Neural progenitor cell (in vitro differentiated cells): ENCODE data around the gene LDB2. TPM values are rescaled to one million over a fixed set of nuclear protein-coding genes. Genes with fewer than 3 reads are reported as not detected.

Experiments
- DNase-seq: peaks from one replicate; pipeline ENCODE4 v3.0.0-alpha.2; 2016; ENCODE audit warnings: low spot score
- H2AFZ ChIP-seq: fragments of 200-600 bp; sonication (generic); replicated peaks from 2 replicates; pipeline ENCODE4 v1.6.1; 2016; ENCODE audit warnings: antibody characterized with exemption
- H3F3A ChIP-seq: fragments of 200-600 bp; sonication (generic); 2 replicates; pipeline ENCODE4 v1.6.1; 2016; ENCODE audit warnings: antibody characterized with exemption, low read depth
- H3K27ac ChIP-seq: fragments of 200-600 bp; sonication (generic); 2 replicates; pipeline ENCODE4 v1.5.1; 2016; ENCODE audit warnings: mild to moderate bottlenecking
- H3K27me3 ChIP-seq: fragments of 200-600 bp; sonication (generic); 2 replicates; pipeline ENCODE4 v1.6.1; 2016; ENCODE audit warnings: mild to moderate bottlenecking, moderate library complexity
- H3K36me3 ChIP-seq: fragments of 200-600 bp; sonication (generic); 2 replicates; pipeline ENCODE4 v1.5.1; 2016
- H3K4me1 ChIP-seq: fragments of 200-600 bp; sonication (generic); 2 replicates; pipeline ENCODE4 v1.6.1; 2016; ENCODE audit warnings: mixed run types
- H3K4me2 ChIP-seq: fragments of 200-600 bp; sonication (generic); 2 replicates; pipeline ENCODE4 v1.6.1; 2016
- H3K4me3 ChIP-seq: fragments of 200-600 bp; sonication (generic); 2 replicates; pipeline ENCODE4 v1.5.1; 2016
- H3K79me2 ChIP-seq: fragments of 200-600 bp; sonication (generic); 2 replicates; pipeline ENCODE4 v1.6.1; 2016; ENCODE audit warnings: low read depth
- H3K9ac ChIP-seq: fragments of 200-600 bp; sonication (generic); 2 replicates; pipeline ENCODE4 v1.6.1; 2016
- H3K9me3 ChIP-seq: fragments of 200-600 bp; sonication (generic); 2 replicates; pipeline ENCODE4 v1.5.1; 2016; ENCODE audit warnings: low read depth
- H4K20me1 ChIP-seq: fragments of 200-600 bp; sonication (generic); 2 replicates; pipeline ENCODE4 v1.6.1; 2016; ENCODE audit warnings: low read depth
- H3K27ac Mint-ChIP-seq: 3 replicates; pipeline ENCODE4 v1.8.0; 2021; ENCODE audit warnings: mixed read lengths
- H3K27me3 Mint-ChIP-seq: 2 replicates; pipeline ENCODE4 v1.8.0; 2022; ENCODE audit warnings: low read depth, mild to moderate bottlenecking, inconsistent platforms, moderate library complexity, mixed read lengths; ENCODE audit not compliant: insufficient read depth
- H3K36me3 Mint-ChIP-seq: 3 replicates; pipeline ENCODE4 v1.8.0; 2021; ENCODE audit warnings: mixed read lengths
- H3K4me1 Mint-ChIP-seq: 3 replicates; pipeline ENCODE4 v1.8.0; 2021; ENCODE audit warnings: mixed read lengths
- H3K4me3 Mint-ChIP-seq: 3 replicates; pipeline ENCODE4 v1.8.0; 2021; ENCODE audit warnings: mild to moderate bottlenecking, moderate library complexity, mixed read lengths
- H3K9me3 Mint-ChIP-seq: 3 replicates; pipeline ENCODE4 v1.8.0; 2020; ENCODE audit warnings: mixed read lengths
- EZH2 ChIP-seq: fragments of 200-600 bp; sonication (generic); IDR thresholded peaks from 2 replicates; pipeline ENCODE4 v1.6.1; 2017; ENCODE audit warnings: antibody characterized with exemption, mild to moderate bottlenecking, moderate library complexity
- EZH2phosphoT487 ChIP-seq: fragments of 200-600 bp; sonication (generic); IDR thresholded peaks from 2 replicates; pipeline ENCODE4 v1.6.1; 2017; ENCODE audit warnings: antibody characterized with exemption
- total RNA-seq: library from RNA; depleted of rRNA; stranded (reverse); fragments of >200 nt; gene quantifications from 2 replicates; pipeline ENCODE4 v1.2.3, GENCODE V29; 2015; ENCODE audit warnings: low replicate concordance
- TF ChIP-seq, protein P1 (sequence below): fragments of 200-600 bp; sonication (generic); IDR thresholded peaks from 2 replicates; pipeline ENCODE4 v1.5.1; 2017; ENCODE audit warnings: antibody characterized with exemption, mild to moderate bottlenecking

The LDB2 gene
- total RNA-seq, 1 donor from 2014 or later, result 24.3 TPM

GRCh38 chr4:16728111-16728510 lies 170.3 kb downstream of the LDB2 start:
- no peak overlapping the region for H3K4me3 ChIP-seq
- H3F3A ChIP-seq, result no peaks in the 10 kb centered on the region
- peaks cover under 1% of the 10 kb centered on the region for H3K27me3 Mint-ChIP-seq
- H3K36me3 ChIP-seq, result no peaks in the 10 kb centered on the region
- H3K27ac Mint-ChIP-seq, result peak overlapping the region; percentile 52
- H3K36me3 Mint-ChIP-seq, result peaks cover 14% of the 10 kb centered on the region
- peaks cover 27% of the 10 kb centered on the region for H3K4me1 ChIP-seq
- no peaks in the 10 kb centered on the region for H3K27me3 ChIP-seq
- no peaks in the 10 kb centered on the region for H3K79me2 ChIP-seq
- TF ChIP-seq EZH2phosphoT487 (no peak), EZH2 (no peak)
- TF ChIP-seq, protein P1, sequence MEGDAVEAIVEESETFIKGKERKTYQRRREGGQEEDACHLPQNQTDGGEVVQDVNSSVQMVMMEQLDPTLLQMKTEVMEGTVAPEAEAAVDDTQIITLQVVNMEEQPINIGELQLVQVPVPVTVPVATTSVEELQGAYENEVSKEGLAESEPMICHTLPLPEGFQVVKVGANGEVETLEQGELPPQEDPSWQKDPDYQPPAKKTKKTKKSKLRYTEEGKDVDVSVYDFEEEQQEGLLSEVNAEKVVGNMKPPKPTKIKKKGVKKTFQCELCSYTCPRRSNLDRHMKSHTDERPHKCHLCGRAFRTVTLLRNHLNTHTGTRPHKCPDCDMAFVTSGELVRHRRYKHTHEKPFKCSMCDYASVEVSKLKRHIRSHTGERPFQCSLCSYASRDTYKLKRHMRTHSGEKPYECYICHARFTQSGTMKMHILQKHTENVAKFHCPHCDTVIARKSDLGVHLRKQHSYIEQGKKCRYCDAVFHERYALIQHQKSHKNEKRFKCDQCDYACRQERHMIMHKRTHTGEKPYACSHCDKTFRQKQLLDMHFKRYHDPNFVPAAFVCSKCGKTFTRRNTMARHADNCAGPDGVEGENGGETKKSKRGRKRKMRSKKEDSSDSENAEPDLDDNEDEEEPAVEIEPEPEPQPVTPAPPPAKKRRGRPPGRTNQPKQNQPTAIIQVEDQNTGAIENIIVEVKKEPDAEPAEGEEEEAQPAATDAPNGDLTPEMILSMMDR, result no peak
- H3K4me1 Mint-ChIP-seq, result peaks cover 50% of the 10 kb centered on the region
- no peaks in the 10 kb centered on the region for H3K9me3 ChIP-seq
- no peak for DNase-seq
- H3K4me2 ChIP-seq, result no peak overlapping the region
- H3K9ac ChIP-seq, result no peak overlapping the region
- H3K4me3 Mint-ChIP-seq, result no peak overlapping the region
- no peak overlapping the region for H2AFZ ChIP-seq
- no peaks in the 10 kb centered on the region for H4K20me1 ChIP-seq
- H3K27ac ChIP-seq, result no peak overlapping the region
- peaks cover 19% of the 10 kb centered on the region for H3K9me3 Mint-ChIP-seq

DNA sequence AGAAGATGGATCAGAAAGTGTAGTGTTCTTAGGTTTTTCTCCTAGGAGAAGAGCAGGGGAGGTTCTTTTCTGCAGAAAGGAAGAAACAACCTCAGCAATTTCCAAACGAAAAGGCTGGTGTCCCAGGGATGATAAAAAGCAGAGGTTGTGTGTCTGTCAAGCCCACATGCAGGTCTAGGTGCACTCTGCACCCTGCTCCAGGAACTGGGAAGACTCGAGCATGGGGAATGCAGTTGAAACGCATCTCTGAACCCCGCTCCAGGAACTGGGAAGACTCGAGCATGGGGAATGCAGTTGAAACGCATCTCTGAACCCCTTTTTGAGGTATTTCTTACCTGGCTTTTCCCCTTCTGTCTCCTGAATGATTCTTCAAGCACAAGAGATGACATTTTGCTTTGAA lies 171.2 kb downstream of the LDB2 start:
- Histone ChIP-seq H3K4me2 (no peak overlapping the region), H3K4me1 (peaks cover 23% of the 10 kb centered on the region), H4K20me1 (no peaks in the 10 kb centered on the region), H3K9ac (no peak overlapping the region), H3K4me3 (no peak overlapping the region), H3K9me3 (no peaks in the 10 kb centered on the region), H3K79me2 (no peaks in the 10 kb centered on the region), H3F3A (no peaks in the 10 kb centered on the region), H3K27me3 (no peaks in the 10 kb centered on the region), H3K36me3 (no peaks in the 10 kb centered on the region), H2AFZ (no peak overlapping the region), H3K27ac (no peak overlapping the region)
- Mint-ChIP-seq H3K9me3 (peaks cover 23% of the 10 kb centered on the region), H3K4me3 (no peak overlapping the region), H3K27me3 (peaks cover 2% of the 10 kb centered on the region), H3K27ac (no peak overlapping the region), H3K4me1 (peaks cover 41% of the 10 kb centered on the region), H3K36me3 (peaks cover 16% of the 10 kb centered on the region)
- no peak for DNase-seq
- TF ChIP-seq EZH2phosphoT487 (no peak), EZH2 (no peak)
- TF ChIP-seq, protein P1, result no peak

DNA sequence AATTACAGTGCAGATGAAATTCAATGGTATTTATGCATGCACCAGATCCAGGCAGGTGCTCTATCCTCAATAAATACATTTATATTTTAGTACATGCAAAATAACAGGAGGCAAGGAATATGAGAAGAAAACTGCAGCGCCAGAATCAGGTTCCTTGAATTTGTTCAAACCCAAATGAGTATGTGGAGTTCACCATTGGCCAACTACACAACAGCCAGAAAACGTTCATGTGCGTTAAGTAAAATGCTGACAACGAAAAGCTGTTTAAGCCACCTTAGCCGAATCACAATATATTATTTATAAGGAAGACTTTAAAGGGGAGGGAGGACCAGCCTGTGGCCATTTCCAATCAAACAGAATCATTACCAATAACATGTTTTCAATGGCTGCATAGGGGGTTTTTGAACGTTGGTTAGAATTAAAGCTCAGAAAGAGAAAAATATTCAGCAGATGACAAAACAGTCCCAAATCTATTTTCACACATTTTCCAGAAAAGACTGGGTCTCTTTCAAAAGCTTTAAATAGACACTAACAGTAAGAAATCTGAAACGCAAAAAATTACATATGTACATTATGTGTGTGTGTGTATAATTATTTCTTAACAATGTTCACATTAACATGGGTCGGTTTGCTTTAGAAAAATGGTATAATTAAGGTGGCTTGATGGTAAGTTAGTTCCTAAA lies 171.9 kb downstream of the LDB2 start:
- Mint-ChIP-seq H3K9me3 (peaks cover 23% of the 10 kb centered on the region), H3K36me3 (peaks cover 16% of the 10 kb centered on the region), H3K4me1 (peaks cover 35% of the 10 kb centered on the region), H3K27me3 (peaks cover 2% of the 10 kb centered on the region), H3K27ac (no peak overlapping the region), H3K4me3 (no peak overlapping the region)
- Histone ChIP-seq H2AFZ (no peak overlapping the region), H3K4me1 (peaks cover 16% of the 10 kb centered on the region), H3K4me2 (no peak overlapping the region), H3K27me3 (no peaks in the 10 kb centered on the region), H3K36me3 (no peaks in the 10 kb centered on the region), H3K27ac (no peak overlapping the region), H3K4me3 (no peak overlapping the region), H4K20me1 (no peaks in the 10 kb centered on the region), H3K9ac (no peak overlapping the region), H3F3A (no peaks in the 10 kb centered on the region), H3K9me3 (no peaks in the 10 kb centered on the region), H3K79me2 (no peaks in the 10 kb centered on the region)
- TF ChIP-seq EZH2phosphoT487 (no peak), EZH2 (no peak)
- TF ChIP-seq, protein P1, result no peak
- no peak for DNase-seq
